ENCODE results near the gene RIMBP2.
A peak's percentile ranks its signal among the peaks of the same experiment; 100 is the strongest.

Gene RIMBP2

DNA sequence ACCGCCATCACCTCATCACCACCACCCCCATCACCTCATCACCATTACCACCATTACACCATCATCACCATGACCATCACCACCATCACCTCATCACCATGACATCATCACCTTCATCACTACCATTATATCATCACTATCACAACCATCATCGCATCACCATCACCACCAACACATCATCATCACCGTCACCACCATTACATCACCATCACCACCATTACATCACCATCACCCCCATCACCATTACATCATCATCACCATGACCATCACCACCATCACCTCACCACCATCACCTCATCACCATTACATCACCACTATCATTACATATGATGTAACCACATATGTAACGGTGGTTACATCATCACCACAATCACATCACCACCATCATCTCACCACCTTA, 132.3 kb downstream of the RIMBP2 start:
- Histone ChIP-seq H3K27me3 (ENCODE audit: insufficient read depth, low read length, poor library complexity) (no peaks in the 10 kb centered on the region), H3K36me3 (ENCODE audit: insufficient read depth, low read length) (no peaks in the 10 kb centered on the region), H3K4me2 (ENCODE audit: insufficient read depth, low read length) (no peak overlapping the region), H3K9ac (ENCODE audit: low read depth, low read length) (no peak overlapping the region), H2AFZ (ENCODE audit: low read depth, low read length) (no peak overlapping the region), H4K20me1 (ENCODE audit: insufficient read depth, low read length) (no peaks in the 10 kb centered on the region), H3K9me3 (ENCODE audit: insufficient read depth, low read length, severe bottlenecking) (no peaks in the 10 kb centered on the region), H3K79me2 (ENCODE audit: insufficient read depth, low read length) (no peaks in the 10 kb centered on the region), H3K4me1 (ENCODE audit: insufficient read depth, low read length) (peaks cover 16% of the 10 kb centered on the region), H3K27ac (ENCODE audit: low read length) (no peak overlapping the region), H3K4me3 (ENCODE audit: low read depth in 1 of 2, low read length in 2 of 2) (no peak overlapping the region)
- DNase-seq: no peak
- ATAC-seq (ENCODE audit: insufficient read depth, low read depth): no peak
- TF ChIP-seq, protein P1, sequence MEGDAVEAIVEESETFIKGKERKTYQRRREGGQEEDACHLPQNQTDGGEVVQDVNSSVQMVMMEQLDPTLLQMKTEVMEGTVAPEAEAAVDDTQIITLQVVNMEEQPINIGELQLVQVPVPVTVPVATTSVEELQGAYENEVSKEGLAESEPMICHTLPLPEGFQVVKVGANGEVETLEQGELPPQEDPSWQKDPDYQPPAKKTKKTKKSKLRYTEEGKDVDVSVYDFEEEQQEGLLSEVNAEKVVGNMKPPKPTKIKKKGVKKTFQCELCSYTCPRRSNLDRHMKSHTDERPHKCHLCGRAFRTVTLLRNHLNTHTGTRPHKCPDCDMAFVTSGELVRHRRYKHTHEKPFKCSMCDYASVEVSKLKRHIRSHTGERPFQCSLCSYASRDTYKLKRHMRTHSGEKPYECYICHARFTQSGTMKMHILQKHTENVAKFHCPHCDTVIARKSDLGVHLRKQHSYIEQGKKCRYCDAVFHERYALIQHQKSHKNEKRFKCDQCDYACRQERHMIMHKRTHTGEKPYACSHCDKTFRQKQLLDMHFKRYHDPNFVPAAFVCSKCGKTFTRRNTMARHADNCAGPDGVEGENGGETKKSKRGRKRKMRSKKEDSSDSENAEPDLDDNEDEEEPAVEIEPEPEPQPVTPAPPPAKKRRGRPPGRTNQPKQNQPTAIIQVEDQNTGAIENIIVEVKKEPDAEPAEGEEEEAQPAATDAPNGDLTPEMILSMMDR (IDR thresholded peaks at IDR 0.05; ENCODE audit: borderline replicate concordance, extremely low read depth, low read length, poor library complexity, severe bottlenecking): no peak
- no peak for TF ChIP-seq EZH2 (IDR thresholded peaks at IDR 0.05; ENCODE audit: borderline replicate concordance, low read depth, low read length, severe bottlenecking)

DNA sequence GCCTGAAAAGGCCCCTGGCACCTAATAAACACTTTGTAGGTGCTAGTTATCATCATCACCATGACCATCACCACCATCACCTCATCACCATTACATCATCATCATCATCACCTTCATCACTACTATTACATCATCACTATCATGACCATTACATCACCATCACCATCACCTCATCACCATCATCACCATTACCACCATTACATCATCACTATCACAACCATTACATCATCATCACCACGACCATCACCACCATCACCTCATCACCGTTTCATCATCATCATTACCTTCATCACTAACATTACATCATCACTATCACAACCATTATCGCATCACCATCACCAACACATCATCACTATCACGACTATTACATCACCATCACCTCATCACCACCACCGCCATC, 132.8 kb downstream of the RIMBP2 start:
- no peak for ATAC-seq (ENCODE audit: insufficient read depth, low read depth)
- no peak for TF ChIP-seq EZH2 (IDR thresholded peaks at IDR 0.05; ENCODE audit: borderline replicate concordance, low read depth, low read length, severe bottlenecking)
- TF ChIP-seq, protein P1 (IDR thresholded peaks at IDR 0.05; ENCODE audit: borderline replicate concordance, extremely low read depth, low read length, poor library complexity, severe bottlenecking): no peak
- Histone ChIP-seq H3K4me2 (ENCODE audit: insufficient read depth, low read length) (no peak overlapping the region), H3K9ac (ENCODE audit: low read depth, low read length) (no peak overlapping the region), H3K27ac (ENCODE audit: low read length) (no peak overlapping the region), H3K79me2 (ENCODE audit: insufficient read depth, low read length) (no peaks in the 10 kb centered on the region), H3K36me3 (ENCODE audit: insufficient read depth, low read length) (no peaks in the 10 kb centered on the region), H3K4me3 (ENCODE audit: low read depth in 1 of 2, low read length in 2 of 2) (no peak overlapping the region), H4K20me1 (ENCODE audit: insufficient read depth, low read length) (no peaks in the 10 kb centered on the region), H3K4me1 (ENCODE audit: insufficient read depth, low read length) (peaks cover 11% of the 10 kb centered on the region), H3K27me3 (ENCODE audit: insufficient read depth, low read length, poor library complexity) (no peaks in the 10 kb centered on the region), H2AFZ (ENCODE audit: low read depth, low read length) (no peak overlapping the region), H3K9me3 (ENCODE audit: insufficient read depth, low read length, severe bottlenecking) (no peaks in the 10 kb centered on the region)
- no peak for DNase-seq

DNA sequence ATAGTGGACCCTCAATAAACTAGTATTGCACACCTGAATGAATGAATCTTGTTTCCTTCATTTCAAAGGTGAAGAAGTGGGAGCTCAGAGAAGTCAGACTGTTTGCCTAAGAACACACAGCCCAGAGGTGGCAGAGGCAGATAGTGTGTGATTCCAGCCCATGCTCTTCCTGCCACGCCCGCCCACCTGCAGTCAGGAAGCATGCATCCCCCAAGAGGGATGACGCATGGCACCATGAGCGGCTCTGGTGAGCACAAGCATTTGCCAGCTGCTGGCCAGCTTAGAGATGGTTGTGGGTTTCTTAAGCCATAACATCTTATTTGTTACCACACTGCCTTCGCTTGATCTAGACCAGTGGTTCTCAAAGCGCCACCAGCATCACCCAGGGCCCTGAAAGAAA, 133.8 kb downstream of the RIMBP2 start:
- no peak overlapping the region for H3K4me3 ChIP-seq (ENCODE audit: low read depth in 1 of 2, low read length in 2 of 2)
- no peak overlapping the region for H2AFZ ChIP-seq (ENCODE audit: low read depth, low read length)
- no peak overlapping the region for H3K4me2 ChIP-seq (ENCODE audit: insufficient read depth, low read length)
- no peak for TF ChIP-seq EZH2 (IDR thresholded peaks at IDR 0.05; ENCODE audit: borderline replicate concordance, low read depth, low read length, severe bottlenecking)
- TF ChIP-seq, protein P1 (IDR thresholded peaks at IDR 0.05; ENCODE audit: borderline replicate concordance, extremely low read depth, low read length, poor library complexity, severe bottlenecking): no peak
- peak; percentile 56; the same call in 2 of the 3 replicates for ATAC-seq (ENCODE audit: insufficient read depth, low read depth)
- no peaks in the 10 kb centered on the region for H3K36me3 ChIP-seq (ENCODE audit: insufficient read depth, low read length)
- H3K4me1 ChIP-seq (ENCODE audit: insufficient read depth, low read length): peaks cover 9% of the 10 kb centered on the region; the same call in 1 of the 2 replicates
- H3K27ac ChIP-seq (ENCODE audit: low read length): no peak overlapping the region
- DNase-seq: no peak
- H3K79me2 ChIP-seq (ENCODE audit: insufficient read depth, low read length): no peaks in the 10 kb centered on the region
- H3K9ac ChIP-seq (ENCODE audit: low read depth, low read length): no peak overlapping the region
- H4K20me1 ChIP-seq (ENCODE audit: insufficient read depth, low read length): no peaks in the 10 kb centered on the region
- H3K9me3 ChIP-seq (ENCODE audit: insufficient read depth, low read length, severe bottlenecking): no peaks in the 10 kb centered on the region
- H3K27me3 ChIP-seq (ENCODE audit: insufficient read depth, low read length, poor library complexity): no peaks in the 10 kb centered on the region

DNA sequence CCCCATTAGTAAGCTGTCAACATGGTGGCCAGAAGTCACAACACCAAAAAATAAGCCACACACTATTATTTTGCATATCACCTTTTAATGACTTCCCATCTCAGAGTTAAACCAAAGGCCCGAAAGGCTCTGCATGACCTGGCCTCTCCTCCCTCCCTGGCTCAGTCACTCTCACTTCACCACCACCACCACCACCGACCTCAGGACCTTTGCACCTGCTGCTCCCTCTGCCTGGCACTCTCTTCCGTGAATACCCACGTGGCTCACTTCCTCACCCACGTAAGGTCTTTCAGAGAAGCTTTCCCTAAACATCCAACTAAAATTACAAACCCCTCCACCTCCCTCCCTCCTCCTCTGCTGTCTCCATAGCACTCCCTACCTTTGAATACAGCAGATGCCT, 134.3 kb downstream of the RIMBP2 start:
- no peak for DNase-seq
- Histone ChIP-seq H3K4me2 (ENCODE audit: insufficient read depth, low read length) (no peak overlapping the region), H3K36me3 (ENCODE audit: insufficient read depth, low read length) (no peaks in the 10 kb centered on the region), H3K27me3 (ENCODE audit: insufficient read depth, low read length, poor library complexity) (no peaks in the 10 kb centered on the region), H3K9ac (ENCODE audit: low read depth, low read length) (no peak overlapping the region), H3K9me3 (ENCODE audit: insufficient read depth, low read length, severe bottlenecking) (no peaks in the 10 kb centered on the region), H3K27ac (ENCODE audit: low read length) (no peak overlapping the region), H4K20me1 (ENCODE audit: insufficient read depth, low read length) (no peaks in the 10 kb centered on the region), H3K4me1 (ENCODE audit: insufficient read depth, low read length) (peaks cover 10% of the 10 kb centered on the region; the same call in 1 of the 2 replicates), H3K79me2 (ENCODE audit: insufficient read depth, low read length) (no peaks in the 10 kb centered on the region), H3K4me3 (ENCODE audit: low read depth in 1 of 2, low read length in 2 of 2) (no peak overlapping the region), H2AFZ (ENCODE audit: low read depth, low read length) (no peak overlapping the region)
- no peak for TF ChIP-seq EZH2 (IDR thresholded peaks at IDR 0.05; ENCODE audit: borderline replicate concordance, low read depth, low read length, severe bottlenecking)
- TF ChIP-seq, protein P1 (IDR thresholded peaks at IDR 0.05; ENCODE audit: borderline replicate concordance, extremely low read depth, low read length, poor library complexity, severe bottlenecking): no peak
- ATAC-seq (ENCODE audit: insufficient read depth, low read depth): 0 out of 3 replicates have a peak, but pooled peaks have one; percentile 36
